Measurements from ENCODE around the gene ACSL5.
"Not testable (repeated sequence)": the region's sequence is repeated elsewhere in the genome, so short reads cannot be mapped to it uniquely, and the experiment has no call there.

Gene ACSL5

GRCh38 chr10:112375721-112376395 lies 1.9 kb downstream of the ACSL5 start:
- no peak for DNase-seq (ENCODE audit: low spot score)

- DNase-seq (ENCODE audit: low spot score), result no peak
Measured at GRCh38 chr10:112376396-112376790, 2.5 kb downstream of the ACSL5 start.

- DNase-seq (ENCODE audit: low spot score), result not testable (repeated sequence)
Measured at GRCh38 chr10:112377116-112377515, 3.2 kb downstream of the ACSL5 start.

- DNase-seq (ENCODE audit: low spot score), result no peak
Measured at GRCh38 chr10:112379635-112380296, 5.8 kb downstream of the ACSL5 start.

- DNase-seq (ENCODE audit: low spot score), result no peak
Measured at GRCh38 chr10:112382515-112383235, 8.8 kb downstream of the ACSL5 start.

- peak; percentile 35 for DNase-seq (ENCODE audit: low spot score)
Measured at GRCh38 chr10:112383325-112383724, 9.4 kb downstream of the ACSL5 start.

GRCh38 chr10:112384141-112384540 lies 10.2 kb downstream of the ACSL5 start:
- no peak for DNase-seq (ENCODE audit: low spot score)

GRCh38 chr10:112385201-112385600 lies 11.3 kb downstream of the ACSL5 start:
- no peak for DNase-seq (ENCODE audit: low spot score)

GRCh38 chr10:112388056-112388455 lies 14.1 kb downstream of the ACSL5 start:
- DNase-seq (ENCODE audit: low spot score), result not testable (repeated sequence)

- no peak for DNase-seq (ENCODE audit: low spot score)
Measured at GRCh38 chr10:112388548-112388947, 14.6 kb downstream of the ACSL5 start.

GRCh38 chr10:112389271-112389822 lies 15.4 kb downstream of the ACSL5 start:
- DNase-seq (ENCODE audit: low spot score), result peak; percentile 68

- DNase-seq (ENCODE audit: low spot score), result no peak
Measured at GRCh38 chr10:112390125-112390703, 16.3 kb downstream of the ACSL5 start.

- no peak for DNase-seq (ENCODE audit: low spot score)
Measured at GRCh38 chr10:112393341-112393740, 19.4 kb downstream of the ACSL5 start.

GRCh38 chr10:112393827-112394226 lies 19.9 kb downstream of the ACSL5 start:
- DNase-seq (ENCODE audit: low spot score), result no peak

- no peak for DNase-seq (ENCODE audit: low spot score)
Measured at GRCh38 chr10:112394475-112394875, 20.6 kb downstream of the ACSL5 start.

GRCh38 chr10:112395809-112396530 lies 22.1 kb downstream of the ACSL5 start:
- DNase-seq (ENCODE audit: low spot score), result peak; percentile 28

- DNase-seq (ENCODE audit: low spot score), result no peak
Measured at GRCh38 chr10:112397592-112397991, 23.7 kb downstream of the ACSL5 start.

GRCh38 chr10:112402917-112403316 lies 29.0 kb downstream of the ACSL5 start:
- no peak for DNase-seq (ENCODE audit: low spot score)

- DNase-seq (ENCODE audit: low spot score), result no peak
Measured at GRCh38 chr10:112404617-112405016, 30.7 kb downstream of the ACSL5 start.

- DNase-seq (ENCODE audit: low spot score), result not testable (repeated sequence)
Measured at GRCh38 chr10:112406806-112407205, 32.9 kb downstream of the ACSL5 start.

GRCh38 chr10:112407696-112408095 lies 33.8 kb downstream of the ACSL5 start:
- no peak for DNase-seq (ENCODE audit: low spot score)

GRCh38 chr10:112409299-112409698 lies 35.4 kb downstream of the ACSL5 start:
- DNase-seq (ENCODE audit: low spot score), result no peak
